GM12872 (cell line): ENCODE data around the gene NOXA1.
A peak's percentile ranks its signal among the peaks of the same experiment; 100 is the strongest.

ENCODE experiments used
- CTCF ChIP-seq: IDR thresholded peaks from 3 replicates; pipeline ENCODE4 v1.5.1; 2011; ENCODE audit warnings: low read depth, mild to moderate bottlenecking, low read length, moderate library complexity; ENCODE audit not compliant: insufficient read depth

The NOXA1 gene

GRCh38 chr9:137439158-137439714 is 16.0 kb downstream of the NOXA1 start:
- TF ChIP-seq CTCF = no peak

- no peak for TF ChIP-seq CTCF
Observed at GRCh38 chr9:137441289-137441934, 18.2 kb downstream of the NOXA1 start, which contains the start of gene ENTPD8. ENTPD8 (minus strand) TSS chr9:137441357; CDS start chr9:137438285, 3,072 bp downstream.

GRCh38 chr9:137441935-137442321 is 18.7 kb downstream of the NOXA1 start:
- no peak for TF ChIP-seq CTCF

- peak; percentile 21; the same call in 2 of the 3 replicates for TF ChIP-seq CTCF
Observed at GRCh38 chr9:137444106-137444790, 21.1 kb downstream of the NOXA1 start.

- peak; percentile 84 for TF ChIP-seq CTCF
Observed at GRCh38 chr9:137445275-137445807, 22.1 kb downstream of the NOXA1 start.

- TF ChIP-seq CTCF = no peak
Observed at GRCh38 chr9:137445930-137446431, 22.8 kb downstream of the NOXA1 start.

GRCh38 chr9:137446851-137447471 is 23.8 kb downstream of the NOXA1 start:
- no peak for TF ChIP-seq CTCF
